HepG2 (cell line): ENCODE results near the gene CEACAM5. TPM values are rescaled to one million over a fixed set of nuclear protein-coding genes. Genes with fewer than 3 reads are reported as not detected.

Experiments
- ATAC-seq: fragments of 200-7000 bp; cut with Tn5 transposase; 3 replicates; pipeline ENCODE4 v1.9.1; 2020; ENCODE audit warnings: mild to moderate bottlenecking, moderate library complexity
- BruUV-seq: library from RNA; stranded (reverse); fragments of 400-500 nt; replicated peaks from 2 replicates; lab custom pipeline; 2021; lab: Mats Ljungman, UMichigan
- CTCF ChIA-PET: fragments of 300-600 bp; formaldehyde crosslinking; extraction: SDS; loops from one replicate; lab custom pipeline; 2021; ENCODE audit warnings: low total read pairs, inconsistent platforms, low intra/inter-chr PET ratio; lab: Yijun Ruan, JAX
- POLR2A ChIA-PET: fragments of 350-600 bp; sonication (Branson Sonifier 250); formaldehyde crosslinking; loops from one replicate; lab custom pipeline; 2020; ENCODE audit warnings: antibody characterized with exemption, inconsistent platforms; lab: Yijun Ruan, JAX
- DNase-seq: peaks from one replicate; pipeline ENCODE4 v3.0.0-alpha.2; 2015; ENCODE audit warnings: low spot score
- FAIRE-seq: peaks from 3 replicates; lab custom pipeline; 2011; peaks lifted over from hg19 to GRCh38; lab: Jason Lieb, UNC
- H2AFZ ChIP-seq: one replicate; pipeline ENCODE4 v1.6.1; 2011; ENCODE audit warnings: low read length, inconsistent platforms
- H3K27ac ChIP-seq: fragments of 300-600 bp; 3 replicates; pipeline ENCODE4 v1.8.0; 2011; ENCODE audit warnings: mixed run types, mild to moderate bottlenecking, mixed read lengths, low read length, inconsistent platforms; ENCODE audit not compliant: insufficient read depth; ENCODE audit errors: extremely low read length
- H3K27me3 ChIP-seq, 2 experiments: fragments of 200-600 bp in 1 of 2; 2 replicates in 1 of 2; 3 replicates in 1 of 2; pipeline versions ENCODE4 v1.6.0 to v1.8.0; 2011; ENCODE audit warnings: low read length in 2 of 2, mild to moderate bottlenecking in 2 of 2, moderate library complexity in 2 of 2, inconsistent platforms in 1 of 2; ENCODE audit not compliant: insufficient read depth in 2 of 2, control insufficient read depth in 1 of 2
- H3K36me3 ChIP-seq, 2 experiments: fragments of 200-600 bp in 1 of 2; replicated peaks in 1 of 2; 2 replicates in 1 of 2; 3 replicates in 1 of 2; pipeline versions ENCODE4 v1.5.1 to v1.8.0; 2011; ENCODE audit warnings: low read length in 2 of 2, inconsistent platforms in 1 of 2; ENCODE audit not compliant: insufficient read depth in 2 of 2, control insufficient read depth in 1 of 2
- H3K4me1 ChIP-seq: 2 replicates; pipeline ENCODE4 v1.5.1; 2012; ENCODE audit warnings: low read length, inconsistent platforms; ENCODE audit not compliant: insufficient read depth
- H3K4me2 ChIP-seq: 2 replicates; pipeline ENCODE4 v1.6.0; 2011; ENCODE audit warnings: low read depth, low read length, inconsistent platforms
- H3K4me3 ChIP-seq, 3 experiments: fragments of 200-600 bp in 1 of 3; sonication (generic), shearing (Covaris generic) in 1 of 3; replicated peaks in 1 of 3; 2 replicates each; pipeline ENCODE4 v1.5.1; 2011 to 2016; ENCODE audit warnings: low read length in 3 of 3, inconsistent platforms in 2 of 3, low read depth in 2 of 3, mild to moderate bottlenecking in 2 of 3, control low read depth in 1 of 3, mixed read lengths in 1 of 3; ENCODE audit not compliant: insufficient read depth in 1 of 3
- H3K79me2 ChIP-seq: one replicate; pipeline ENCODE4 v1.6.1; 2011; ENCODE audit warnings: low read length, inconsistent platforms; ENCODE audit not compliant: insufficient read depth
- H3K9ac ChIP-seq: 2 replicates; pipeline ENCODE4 v1.6.0; 2011; ENCODE audit warnings: mild to moderate bottlenecking, low read depth, low read length, inconsistent platforms; ENCODE audit not compliant: insufficient read depth
- H3K9me3 ChIP-seq: 2 replicates; pipeline ENCODE4 v1.5.1; 2012; ENCODE audit warnings: mild to moderate bottlenecking, low read length
- H4K20me1 ChIP-seq: 2 replicates; pipeline ENCODE4 v1.6.0; 2011; ENCODE audit warnings: inconsistent platforms, mild to moderate bottlenecking, low read length, moderate library complexity; ENCODE audit not compliant: insufficient read depth
- BCL6 ChIP-seq: IDR thresholded peaks from 2 replicates; pipeline ENCODE4 v1.6.1; 2016; ENCODE audit warnings: missing genetic modification reagents, missing compliant biosample characterization
- CREM ChIP-seq, 2 experiments: sonication (generic) in 1 of 2; formaldehyde crosslinking in 1 of 2; IDR thresholded peaks; 2 replicates each; pipeline versions ENCODE4 v1.4.0 to v1.6.1; 2016 to 2020; ENCODE audit warnings: antibody characterized with exemption in 1 of 2, mild to moderate bottlenecking in 1 of 2, missing genetic modification reagents in 1 of 2
- MED13 ChIP-seq: sonication (generic); formaldehyde crosslinking; IDR thresholded peaks from 2 replicates; pipeline ENCODE4 v1.5.0; 2020; ENCODE audit warnings: missing genetic modification reagents
- MLLT10 ChIP-seq: sonication (generic); formaldehyde crosslinking; IDR thresholded peaks from 2 replicates; pipeline ENCODE4 v1.4.0; 2020; ENCODE audit warnings: missing genetic modification reagents
- PRDM15 ChIP-seq: sonication (generic); formaldehyde crosslinking; IDR thresholded peaks from 2 replicates; pipeline ENCODE4 v1.4.0; 2020; ENCODE audit warnings: missing genetic modification reagents
- TBL1XR1 ChIP-seq: fragments of 150-350 bp; IDR thresholded peaks from 2 replicates; pipeline ENCODE4 v1.6.1; 2014; ENCODE audit warnings: borderline replicate concordance, low read length; ENCODE audit not compliant: partially characterized antibody
- TEAD2 ChIP-seq: sonication (generic); formaldehyde crosslinking; IDR thresholded peaks from 2 replicates; pipeline ENCODE4 v1.9.0; 2021; ENCODE audit warnings: missing genetic modification reagents
- ZFP1 ChIP-seq: IDR thresholded peaks from 2 replicates; pipeline ENCODE4 v1.6.1; 2016
- ZNF253 ChIP-seq: sonication (generic); formaldehyde crosslinking; IDR thresholded peaks from 2 replicates; pipeline ENCODE4 v1.8.0; 2022; ENCODE audit warnings: mild to moderate bottlenecking, missing genetic modification reagents, borderline replicate concordance
- ZNF792 ChIP-seq: IDR thresholded peaks from 2 replicates; pipeline ENCODE4 v1.6.1; 2016
- WGBS: methylation state at CpG from one replicate; pipeline ENCODE4 v1.1.6; 2017; ENCODE audit warnings: low lambda C conversion rate; 5-methylcytosine and 5-hydroxymethylcytosine counted together
- in situ Hi-C: cut with HindIII; loops from 2 replicates; pipeline ENCODE4 v1.10.0; 2017; ENCODE audit warnings: low pct_unique_long_range_greater_than_20kb; ENCODE audit not compliant: extremely low pct_ligation_motif_present
- intact Hi-C: fragments of 100-400 bp; cut with micrococcal nuclease; formaldehyde crosslinking; loops from one replicate; pipeline ENCODE4 v1.10.0; 2022; ENCODE audit not compliant: unreplicated experiment
- polyA plus RNA-seq, 8 experiments: library from polyadenylated mRNA; depleted of rRNA in 3 of 8; stranded (reverse) in 7 of 8; unstranded in 1 of 8; fragments of >200 nt; fragmentation: Illumina TruSeq in 4 of 8; extraction: Trizol in 4 of 8; gene quantifications; 2 replicates each; pipeline versions ENCODE4 v1.2.1 to v1.2.3, GENCODE V29; 2011 to 2016; ENCODE audit warnings: low read depth in 4 of 8, missing spikeins in 1 of 8, mixed read lengths in 1 of 8; ENCODE audit not compliant: insufficient read depth in 1 of 8
- total RNA-seq, 5 experiments: library from RNA; depleted of rRNA; stranded (reverse); fragments of >200 nt; fragmentation: Illumina TruSeq; extraction: Trizol; gene quantifications; 2 replicates each; pipeline ENCODE4 v1.2.3, GENCODE V29; 2016; ENCODE audit warnings: low read depth in 1 of 5

CEACAM5 gene
- total and polyA plus RNA-seq, 2 of the 13 experiments (the other 11 are each of a cell fraction or from before 2014, with no cell fraction given) = not detected

GRCh38 chr19:41698746-41699230 is 9.6 kb upstream of the CEACAM5 start:
- Histone ChIP-seq H3K4me3 (no peak overlapping the region), H3K4me1 (no peaks in the 10 kb centered on the region), H3K79me2 (no peaks in the 10 kb centered on the region), H3K27me3 (peaks cover 0 to 4% of the 10 kb centered on the region in 2 experiments; a peak in 1 of 5 replicates), H3K36me3 (no peaks in the 10 kb centered on the region), H2AFZ (no peak overlapping the region), H3K9ac (no peak overlapping the region), H4K20me1 (0 out of 2 replicates have a peak, but pooled peaks cover 3% of the 10 kb centered on the region), H3K9me3 (no peaks in the 10 kb centered on the region), H3K27ac (no peak overlapping the region), H3K4me2 (no peak overlapping the region)
- TF ChIP-seq ZFP1 (CRISPR knock-in tag) (no peak), CREM (IDR thresholded peaks at IDR 0.05) (no peak), CREM (CRISPR knock-in tag; IDR thresholded peaks at IDR 0.05) (no peak), TEAD2 (CRISPR knock-in tag) (no peak), ZNF253 (CRISPR knock-in tag) (no peak), ZNF792 (no peak), TBL1XR1 (no peak), BCL6 (CRISPR knock-in tag) (no peak), MLLT10 (CRISPR knock-in tag) (no peak), PRDM15 (CRISPR knock-in tag) (no peak), MED13 (CRISPR knock-in tag) (no peak)
- no peak for FAIRE-seq
- BruUV-seq = no TSS peak
- CTCF ChIA-PET = no interaction called here
- intact Hi-C loops = no loop called here
- POLR2A ChIA-PET = no interaction called here
- no peak for ATAC-seq
- WGBS = 0% methylated on average over 1 of the region's 1 CpG
- no peak for DNase-seq
- in situ Hi-C loops = no loop called here
